ENCODE results near the gene PRAMEF5. TPM values are rescaled to one million over a fixed set of nuclear protein-coding genes. Genes with fewer than 3 reads are reported as not detected.
"Not testable (repeated sequence)": the region's sequence is repeated elsewhere in the genome, so short reads cannot be mapped to it uniquely, and the experiment has no call there.

The PRAMEF5 gene
- total RNA-seq, 1 experiment from 2014 or later: not detected

DNA sequence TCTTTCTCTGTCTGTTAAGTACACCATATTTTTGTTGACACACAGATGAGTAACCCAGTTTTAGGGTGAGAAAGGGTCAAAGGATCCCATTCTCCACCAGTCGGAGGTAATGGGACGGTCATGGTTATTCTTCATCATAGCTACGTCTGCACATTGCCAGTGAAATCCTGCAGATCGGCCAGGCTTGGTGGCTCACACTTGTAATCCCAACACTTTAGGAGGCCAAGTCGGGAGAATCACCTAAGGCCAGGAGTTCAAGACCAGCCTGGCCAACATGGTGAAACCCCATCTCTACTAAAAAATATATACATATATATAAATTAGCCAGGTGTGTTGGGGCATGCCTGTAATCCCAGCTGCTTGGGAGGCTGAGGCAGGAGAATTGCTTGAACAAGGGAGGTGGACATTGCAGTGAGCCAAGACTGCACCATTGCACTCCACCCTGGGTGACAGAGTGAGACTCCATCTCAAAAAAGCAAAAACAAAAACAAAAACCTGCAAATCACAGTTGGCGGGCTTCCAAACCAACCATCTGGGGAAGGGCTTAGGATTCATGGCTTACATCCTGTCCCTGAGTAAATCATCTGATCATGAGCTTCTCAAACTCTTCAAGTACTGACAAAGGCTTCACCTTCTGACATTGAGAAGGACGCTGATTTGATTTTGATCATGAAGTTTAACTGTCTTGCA, 22.8 kb upstream of the PRAMEF5 start:
- POLR2A ChIA-PET (ENCODE audit: low non-redundant PET); H3K9me3 ChIP-seq (ENCODE audit: low read depth, low read length, poor library complexity, severe bottlenecking); CTCF ChIA-PET; DNase-seq (ENCODE audit: low spot score); H3K27ac ChIP-seq (ENCODE audit: low read depth, low read length, poor library complexity, severe bottlenecking); H3K36me3 ChIP-seq (ENCODE audit: insufficient read depth, low read length, poor library complexity, severe bottlenecking); H3K4me1 ChIP-seq (ENCODE audit: insufficient read depth, low read length, poor library complexity, severe bottlenecking); BruUV-seq (replicated peaks); H3K4me3 ChIP-seq (ENCODE audit: low read depth, low read length, poor library complexity, severe bottlenecking); H3K27me3 ChIP-seq (replicated peaks; ENCODE audit: insufficient read depth, low read depth, low read length, poor library complexity); intact Hi-C loops (cut with micrococcal nuclease; ENCODE audit: unreplicated experiment): not testable (repeated sequence)

- H3K27me3 ChIP-seq (replicated peaks; ENCODE audit: insufficient read depth, low read depth, low read length, poor library complexity); BruUV-seq (replicated peaks); POLR2A ChIA-PET (ENCODE audit: low non-redundant PET); H3K9me3 ChIP-seq (ENCODE audit: low read depth, low read length, poor library complexity, severe bottlenecking); intact Hi-C loops (cut with micrococcal nuclease; ENCODE audit: unreplicated experiment); H3K4me3 ChIP-seq (ENCODE audit: low read depth, low read length, poor library complexity, severe bottlenecking); H3K27ac ChIP-seq (ENCODE audit: low read depth, low read length, poor library complexity, severe bottlenecking); CTCF ChIA-PET; H3K36me3 ChIP-seq (ENCODE audit: insufficient read depth, low read length, poor library complexity, severe bottlenecking); DNase-seq (ENCODE audit: low spot score); H3K4me1 ChIP-seq (ENCODE audit: insufficient read depth, low read length, poor library complexity, severe bottlenecking): not testable (repeated sequence)
Measured at GRCh38 chr1:13232056-13232455, 21.9 kb upstream of the PRAMEF5 start.

GRCh38 chr1:13234057-13234456, 19.9 kb upstream of the PRAMEF5 start:
- H3K9me3 ChIP-seq (ENCODE audit: low read depth, low read length, poor library complexity, severe bottlenecking); intact Hi-C loops (cut with micrococcal nuclease; ENCODE audit: unreplicated experiment); BruUV-seq (replicated peaks); H3K36me3 ChIP-seq (ENCODE audit: insufficient read depth, low read length, poor library complexity, severe bottlenecking); H3K27ac ChIP-seq (ENCODE audit: low read depth, low read length, poor library complexity, severe bottlenecking); CTCF ChIA-PET; DNase-seq (ENCODE audit: low spot score); H3K4me1 ChIP-seq (ENCODE audit: insufficient read depth, low read length, poor library complexity, severe bottlenecking); H3K27me3 ChIP-seq (replicated peaks; ENCODE audit: insufficient read depth, low read depth, low read length, poor library complexity); POLR2A ChIA-PET (ENCODE audit: low non-redundant PET); H3K4me3 ChIP-seq (ENCODE audit: low read depth, low read length, poor library complexity, severe bottlenecking): not testable (repeated sequence)

DNA sequence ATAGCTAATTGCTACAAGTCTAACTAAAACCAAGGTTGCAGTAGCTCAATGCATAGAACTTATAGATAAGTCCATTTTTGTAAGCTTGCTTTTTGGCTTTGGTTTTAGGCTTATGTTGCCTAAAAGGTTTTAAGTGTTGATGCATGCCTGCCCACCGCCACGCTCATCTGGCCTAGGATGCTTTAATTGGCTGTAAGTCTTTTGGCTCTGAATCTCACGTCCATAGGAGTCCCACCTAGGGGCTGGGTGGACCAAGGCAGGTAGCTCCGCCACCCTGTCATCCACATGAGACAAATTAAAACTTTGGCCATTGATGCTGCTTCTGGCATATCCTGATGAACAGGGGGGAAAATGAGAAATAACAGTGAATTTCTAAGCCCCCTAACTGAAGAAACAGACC, 16.4 kb upstream of the PRAMEF5 start:
- intact Hi-C loops (cut with micrococcal nuclease; ENCODE audit: unreplicated experiment); H3K4me1 ChIP-seq (ENCODE audit: insufficient read depth, low read length, poor library complexity, severe bottlenecking); DNase-seq (ENCODE audit: low spot score); H3K27me3 ChIP-seq (replicated peaks; ENCODE audit: insufficient read depth, low read depth, low read length, poor library complexity); H3K9me3 ChIP-seq (ENCODE audit: low read depth, low read length, poor library complexity, severe bottlenecking); H3K27ac ChIP-seq (ENCODE audit: low read depth, low read length, poor library complexity, severe bottlenecking); H3K4me3 ChIP-seq (ENCODE audit: low read depth, low read length, poor library complexity, severe bottlenecking); H3K36me3 ChIP-seq (ENCODE audit: insufficient read depth, low read length, poor library complexity, severe bottlenecking); BruUV-seq (replicated peaks); POLR2A ChIA-PET (ENCODE audit: low non-redundant PET); CTCF ChIA-PET: not testable (repeated sequence)

DNA sequence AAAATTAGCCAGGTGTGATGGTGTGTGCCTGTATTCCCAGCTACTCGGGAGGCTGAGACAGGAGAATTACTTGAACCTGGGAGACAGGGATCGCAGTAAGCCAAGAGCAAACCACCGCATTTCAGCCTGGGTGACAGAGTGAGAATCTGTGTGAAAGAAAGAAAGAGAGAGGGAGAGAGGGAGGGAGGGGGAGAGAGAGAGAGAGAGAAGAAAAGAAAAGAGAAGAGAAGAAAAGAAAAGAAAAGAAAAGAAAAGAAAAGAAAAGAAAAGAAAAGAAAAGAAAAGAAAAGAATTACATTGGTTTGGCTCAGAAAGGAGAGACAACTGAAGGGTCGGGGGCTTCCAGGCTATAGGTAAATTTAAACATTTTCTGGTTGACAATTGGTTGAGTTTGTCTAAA, 14.4 kb upstream of the PRAMEF5 start:
- intact Hi-C loops (cut with micrococcal nuclease; ENCODE audit: unreplicated experiment); H3K27ac ChIP-seq (ENCODE audit: low read depth, low read length, poor library complexity, severe bottlenecking); BruUV-seq (replicated peaks); H3K4me1 ChIP-seq (ENCODE audit: insufficient read depth, low read length, poor library complexity, severe bottlenecking); POLR2A ChIA-PET (ENCODE audit: low non-redundant PET); H3K4me3 ChIP-seq (ENCODE audit: low read depth, low read length, poor library complexity, severe bottlenecking); H3K9me3 ChIP-seq (ENCODE audit: low read depth, low read length, poor library complexity, severe bottlenecking); DNase-seq (ENCODE audit: low spot score); H3K27me3 ChIP-seq (replicated peaks; ENCODE audit: insufficient read depth, low read depth, low read length, poor library complexity); H3K36me3 ChIP-seq (ENCODE audit: insufficient read depth, low read length, poor library complexity, severe bottlenecking); CTCF ChIA-PET: not testable (repeated sequence)

DNA sequence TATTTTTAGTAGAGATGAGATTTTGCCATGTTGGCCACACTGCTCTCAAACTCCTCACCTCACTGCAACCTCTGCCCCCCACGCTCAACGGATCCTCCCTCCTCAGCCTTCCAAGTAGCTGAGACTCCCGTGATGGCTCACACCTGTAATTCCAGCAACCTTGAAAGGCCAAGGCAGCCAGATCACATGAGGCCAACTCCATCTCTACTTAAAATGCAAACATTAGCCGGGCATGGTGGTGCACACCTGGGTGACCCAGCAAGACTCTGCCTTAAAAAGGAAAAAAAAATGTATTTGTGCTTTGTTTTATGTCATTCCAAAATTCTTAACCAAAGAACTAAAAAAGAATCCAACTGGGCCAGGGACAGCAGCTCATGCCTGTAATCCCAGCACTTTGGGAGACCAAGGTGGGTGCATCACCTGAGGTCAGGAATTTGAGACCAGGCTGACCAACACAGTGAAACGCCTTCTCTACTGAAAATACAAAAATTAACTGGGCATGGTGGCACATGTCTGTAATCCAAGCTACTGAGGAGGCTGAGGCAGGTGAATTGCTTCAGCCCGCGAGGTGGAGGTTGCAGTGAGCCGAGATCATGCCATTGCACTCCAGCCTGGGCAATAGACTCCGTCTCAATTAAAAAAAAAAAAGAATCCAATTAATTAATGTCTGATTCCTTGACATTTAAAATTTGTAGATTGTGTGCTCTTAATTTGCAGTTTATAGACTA, 10.3 kb upstream of the PRAMEF5 start:
- H3K4me1 ChIP-seq (ENCODE audit: insufficient read depth, low read length, poor library complexity, severe bottlenecking); H3K36me3 ChIP-seq (ENCODE audit: insufficient read depth, low read length, poor library complexity, severe bottlenecking); DNase-seq (ENCODE audit: low spot score); intact Hi-C loops (cut with micrococcal nuclease; ENCODE audit: unreplicated experiment); BruUV-seq (replicated peaks); H3K9me3 ChIP-seq (ENCODE audit: low read depth, low read length, poor library complexity, severe bottlenecking); H3K27ac ChIP-seq (ENCODE audit: low read depth, low read length, poor library complexity, severe bottlenecking); POLR2A ChIA-PET (ENCODE audit: low non-redundant PET); CTCF ChIA-PET; H3K27me3 ChIP-seq (replicated peaks; ENCODE audit: insufficient read depth, low read depth, low read length, poor library complexity); H3K4me3 ChIP-seq (ENCODE audit: low read depth, low read length, poor library complexity, severe bottlenecking): not testable (repeated sequence)

DNA sequence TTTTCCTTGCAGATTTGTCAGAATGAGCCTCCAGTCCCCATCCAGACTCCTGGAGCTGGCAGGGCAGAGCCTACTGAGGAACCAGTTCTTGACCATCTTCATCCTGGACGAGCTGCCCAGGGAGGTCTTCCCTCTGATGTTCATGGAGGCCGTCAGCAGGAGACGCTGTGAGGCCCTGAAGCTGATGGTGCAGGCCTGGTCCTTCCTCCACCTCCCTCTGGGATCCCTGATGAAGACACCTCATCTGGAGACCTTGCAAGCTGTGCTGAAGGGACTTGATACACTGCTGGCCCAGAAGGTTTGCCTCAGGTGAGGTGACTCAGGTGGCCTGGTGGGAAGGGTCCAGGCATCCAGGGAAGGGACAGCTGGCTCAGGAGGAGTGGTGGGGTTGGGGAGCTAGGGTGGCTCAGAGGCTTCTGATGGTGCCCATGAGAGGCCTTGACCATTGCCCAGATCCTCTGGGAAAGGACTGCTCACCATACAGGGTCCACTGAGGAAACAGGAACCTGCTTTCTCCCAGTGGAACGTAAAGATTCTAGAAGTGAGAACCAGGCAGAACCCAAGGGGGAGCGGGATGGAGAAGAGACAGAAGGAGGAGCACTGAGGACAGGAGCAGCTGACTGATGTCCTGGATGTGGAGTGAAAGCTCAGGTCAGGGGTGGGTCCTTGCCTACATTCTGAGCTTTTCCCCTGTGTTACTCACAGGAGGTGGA, 8.0 kb upstream of the PRAMEF5 start:
- H3K27ac ChIP-seq (ENCODE audit: low read depth, low read length, poor library complexity, severe bottlenecking); intact Hi-C loops (cut with micrococcal nuclease; ENCODE audit: unreplicated experiment); BruUV-seq (replicated peaks); H3K27me3 ChIP-seq (replicated peaks; ENCODE audit: insufficient read depth, low read depth, low read length, poor library complexity); H3K9me3 ChIP-seq (ENCODE audit: low read depth, low read length, poor library complexity, severe bottlenecking); POLR2A ChIA-PET (ENCODE audit: low non-redundant PET); CTCF ChIA-PET; DNase-seq (ENCODE audit: low spot score); H3K4me3 ChIP-seq (ENCODE audit: low read depth, low read length, poor library complexity, severe bottlenecking); H3K4me1 ChIP-seq (ENCODE audit: insufficient read depth, low read length, poor library complexity, severe bottlenecking); H3K36me3 ChIP-seq (ENCODE audit: insufficient read depth, low read length, poor library complexity, severe bottlenecking): not testable (repeated sequence)

Data from A673 (cell line).